ENCODE measurements around the gene FBXO31. TPM values are rescaled to one million over a fixed set of nuclear protein-coding genes. Genes with fewer than 3 reads are reported as not detected.

Gene FBXO31
- total and polyA plus RNA-seq, 9 of the 15 experiments (the other 6 are each of a cell fraction or from before 2014, with no cell fraction given) = 0.18 to 33.3 (median 10.9) TPM

- TF ChIP-seq CTCFL (IDR thresholded peaks at IDR 0.05; ENCODE audit: borderline replicate concordance, insufficient read depth, low read depth, low read length, poor library complexity, severe bottlenecking) = peak; percentile 39
- peak; percentile 47; the same call in 1 of the 2 replicates for TF ChIP-seq DPF2 (IDR thresholded peaks at IDR 0.05)
- peak; percentile 47; the same call in 1 of the 2 replicates for TF ChIP-seq SP1 (CRISPR knock-in tag; IDR thresholded peaks at IDR 0.05)
- peak; percentile 30; the same call in 1 of the 2 replicates for TF ChIP-seq CEBPG (CRISPR knock-in tag; IDR thresholded peaks at IDR 0.05)
- TF ChIP-seq CEBPG (tag; conservative IDR thresholded peaks at IDR 0.05 in 1 of 2, IDR thresholded peaks at IDR 0.05 in 1 of 2) = no peak
- 0 out of 2 replicates have a peak, but pooled peaks have one; percentile 54 for TF ChIP-seq ZNF395 (CRISPR knock-in tag; IDR thresholded peaks at IDR 0.05)
- TF ChIP-seq NKRF (IDR thresholded peaks at IDR 0.05; ENCODE audit: borderline replicate concordance) = peak; percentile 44; the same call in 1 of the 2 replicates
- no peak for TF ChIP-seq OTX1 (CRISPR knock-in tag; IDR thresholded peaks at IDR 0.05)
- 0 out of 4 replicates have a peak, but pooled peaks of 1 of the 2 experiments have one; percentile 28 for TF ChIP-seq FOXK2 (conservative IDR thresholded peaks at IDR 0.05 in 1 of 2, IDR thresholded peaks at IDR 0.05 in 1 of 2; ENCODE audit: low read depth in 2 of 2)
- TF ChIP-seq TAF9B (IDR thresholded peaks at IDR 0.05; ENCODE audit: partially characterized antibody) = no peak
- no peak for TF ChIP-seq ZKSCAN1 (IDR thresholded peaks at IDR 0.05; ENCODE audit: low read depth, low read length)
- no peak for TF ChIP-seq CUX1 (CRISPR knock-in tag; IDR thresholded peaks at IDR 0.05)
- TF ChIP-seq ARID1B (IDR thresholded peaks at IDR 0.05) = peak; percentile 18; the same call in 1 of the 2 replicates
- peak in 1 of 3 experiments; percentile 55 for TF ChIP-seq YY1 (IDR thresholded peaks at IDR 0.05; ENCODE audit: borderline replicate concordance in 1 of 3, control insufficient read depth in 1 of 3, extremely low read depth in 1 of 3, insufficient read depth in 3 of 3, insufficient read length in 1 of 3, insufficient replicate concordance in 2 of 3, low read depth in 1 of 3, low read length in 2 of 3)
Measured at GRCh38 chr16:87392821-87393679, 9.5 kb upstream of the FBXO31 start (continued).

Data from K562 (cell line).